Right atrium auricular region (tissue), 2 donors: Measurements from ENCODE around the gene BRWD1. TPM values are rescaled to one million over a fixed set of nuclear protein-coding genes. Genes with fewer than 3 reads are reported as not detected.

Experiments used
- DNase-seq: peaks from one replicate; pipeline ENCODE4 v3.0.0-alpha.2; 2019; ENCODE audit warnings: low spot score
- H3K27ac ChIP-seq, 2 donors: fragments of 200-600 bp; sonication (generic); 1 replicate in 1 of 2; 2 replicates in 1 of 2; pipeline ENCODE4 v1.5.1; 2016 to 2019
- H3K27me3 ChIP-seq, 2 donors: fragments of 200-600 bp; sonication (generic); one replicate each; pipeline versions ENCODE4 v1.5.1 to v1.6.0; 2017 to 2019
- H3K36me3 ChIP-seq: fragments of 200-600 bp; sonication (generic); one replicate; pipeline ENCODE4 v1.5.1; 2016
- H3K4me1 ChIP-seq, 2 donors: fragments of 200-600 bp; sonication (generic); one replicate each; pipeline versions ENCODE4 v1.5.1 to v1.6.0; 2017 to 2019
- H3K4me3 ChIP-seq, 2 donors: fragments of 200-600 bp; sonication (generic); 1 replicate in 1 of 2; 2 replicates in 1 of 2; pipeline ENCODE4 v1.5.1; 2017 to 2019; ENCODE audit warnings: mild to moderate bottlenecking in 1 of 2, moderate library complexity in 1 of 2
- H3K9me3 ChIP-seq, 2 donors: fragments of 200-600 bp; sonication (generic); one replicate each; pipeline ENCODE4 v1.5.1; 2019
- total RNA-seq, 2 donors: library from RNA; depleted of rRNA; stranded (reverse); fragments of >200 nt; gene quantifications; one replicate each; pipeline ENCODE4 v1.1.0, GENCODE V29; 2016
- TF ChIP-seq, protein P1 (sequence below), 2 donors: fragments of 200-600 bp; sonication (generic); IDR thresholded peaks; one replicate each; pipeline ENCODE4 v1.5.1; 2019; ENCODE audit warnings: antibody characterized with exemption in 2 of 2

BRWD1 gene
- total RNA-seq, 2 donors from 2014 or later = 40.6 TPM

GRCh38 chr21:39182016-39182415 lies 131.4 kb downstream of the BRWD1 start:
- no peak for DNase-seq
- H3K4me3 ChIP-seq = peak overlapping the region in 1 of 2 donors; percentile 86
- peaks cover 6% of the 10 kb centered on the region for H3K36me3 ChIP-seq
- TF ChIP-seq, protein P1, sequence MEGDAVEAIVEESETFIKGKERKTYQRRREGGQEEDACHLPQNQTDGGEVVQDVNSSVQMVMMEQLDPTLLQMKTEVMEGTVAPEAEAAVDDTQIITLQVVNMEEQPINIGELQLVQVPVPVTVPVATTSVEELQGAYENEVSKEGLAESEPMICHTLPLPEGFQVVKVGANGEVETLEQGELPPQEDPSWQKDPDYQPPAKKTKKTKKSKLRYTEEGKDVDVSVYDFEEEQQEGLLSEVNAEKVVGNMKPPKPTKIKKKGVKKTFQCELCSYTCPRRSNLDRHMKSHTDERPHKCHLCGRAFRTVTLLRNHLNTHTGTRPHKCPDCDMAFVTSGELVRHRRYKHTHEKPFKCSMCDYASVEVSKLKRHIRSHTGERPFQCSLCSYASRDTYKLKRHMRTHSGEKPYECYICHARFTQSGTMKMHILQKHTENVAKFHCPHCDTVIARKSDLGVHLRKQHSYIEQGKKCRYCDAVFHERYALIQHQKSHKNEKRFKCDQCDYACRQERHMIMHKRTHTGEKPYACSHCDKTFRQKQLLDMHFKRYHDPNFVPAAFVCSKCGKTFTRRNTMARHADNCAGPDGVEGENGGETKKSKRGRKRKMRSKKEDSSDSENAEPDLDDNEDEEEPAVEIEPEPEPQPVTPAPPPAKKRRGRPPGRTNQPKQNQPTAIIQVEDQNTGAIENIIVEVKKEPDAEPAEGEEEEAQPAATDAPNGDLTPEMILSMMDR (IDR thresholded peaks at IDR 0.05) = no peak
- H3K27me3 ChIP-seq = no peaks in the 10 kb centered on the region
- no peaks in the 10 kb centered on the region for H3K9me3 ChIP-seq
- peaks cover 0 to 24% of the 10 kb centered on the region in 2 donors for H3K4me1 ChIP-seq
- H3K27ac ChIP-seq = peak overlapping the region; percentile 94 to 95

- H3K36me3 ChIP-seq = peaks cover 9% of the 10 kb centered on the region
- peaks cover 0 to 24% of the 10 kb centered on the region in 2 donors for H3K4me1 ChIP-seq
- H3K4me3 ChIP-seq = no peak overlapping the region
- no peak overlapping the region for H3K27ac ChIP-seq
- TF ChIP-seq, protein P1 (IDR thresholded peaks at IDR 0.05) = no peak
- no peaks in the 10 kb centered on the region for H3K9me3 ChIP-seq
- H3K27me3 ChIP-seq = no peaks in the 10 kb centered on the region
- no peak for DNase-seq
Measured at GRCh38 chr21:39181205-39181818, 132.1 kb downstream of the BRWD1 start.

DNA sequence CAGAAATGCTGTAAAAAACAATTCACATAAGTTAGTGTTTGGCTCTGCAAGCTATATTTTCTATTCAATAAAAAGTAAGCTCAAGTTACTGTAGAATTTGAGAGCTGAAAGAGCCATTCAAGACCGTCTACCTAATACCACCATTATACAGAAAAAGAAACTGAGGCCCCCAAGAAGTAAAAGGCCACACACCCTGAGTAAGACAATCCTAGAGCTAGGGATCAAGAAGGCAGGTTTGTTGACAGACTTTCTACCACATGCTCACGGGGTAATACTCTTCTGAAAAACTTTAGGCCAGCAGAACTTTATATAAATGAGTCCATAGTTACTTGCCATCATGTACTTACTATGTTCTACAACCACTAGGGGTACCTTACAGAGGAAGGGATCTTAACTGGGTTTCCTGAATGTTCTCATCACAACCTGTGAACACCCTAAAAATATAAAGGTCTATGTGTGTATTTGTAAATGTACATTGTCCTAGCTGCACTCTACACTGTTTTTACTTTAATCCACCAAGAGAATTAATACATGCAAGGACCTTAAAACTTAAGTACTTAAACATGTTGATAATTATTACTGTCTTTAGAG lies 132.9 kb downstream of the BRWD1 start:
- no peak for DNase-seq
- no peaks in the 10 kb centered on the region for H3K9me3 ChIP-seq
- TF ChIP-seq, protein P1 (IDR thresholded peaks at IDR 0.05) = no peak
- no peaks in the 10 kb centered on the region for H3K27me3 ChIP-seq
- H3K4me1 ChIP-seq = peaks cover 0 to 24% of the 10 kb centered on the region in 2 donors
- H3K27ac ChIP-seq = no peak overlapping the region
- no peak overlapping the region for H3K4me3 ChIP-seq
- H3K36me3 ChIP-seq = peaks cover 9% of the 10 kb centered on the region

DNA sequence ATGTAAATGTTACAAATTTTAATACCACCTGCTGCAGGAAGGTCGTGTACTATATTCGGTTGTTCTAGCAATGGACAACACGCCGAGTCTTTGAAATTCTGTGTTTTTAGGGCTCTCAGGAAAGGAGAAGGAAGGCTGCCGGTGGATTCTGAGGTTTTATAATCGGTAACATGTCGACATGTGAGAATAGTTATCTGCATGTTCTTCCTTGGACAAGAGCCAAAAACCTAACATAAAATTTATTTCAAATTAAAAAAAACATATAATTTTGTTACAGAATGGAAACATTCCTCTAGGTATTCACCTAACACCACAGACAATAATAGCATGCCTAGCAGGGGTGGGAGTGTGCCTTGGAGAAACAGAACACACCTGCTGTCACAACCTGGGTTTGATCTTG lies 135.0 kb downstream of the BRWD1 start:
- TF ChIP-seq, protein P1 (IDR thresholded peaks at IDR 0.05) = no peak
- no peaks in the 10 kb centered on the region for H3K9me3 ChIP-seq
- H3K27me3 ChIP-seq = no peaks in the 10 kb centered on the region
- peaks cover 9% of the 10 kb centered on the region for H3K36me3 ChIP-seq
- H3K4me1 ChIP-seq = peaks cover 0 to 15% of the 10 kb centered on the region in 2 donors
- DNase-seq = no peak
- H3K27ac ChIP-seq = no peak overlapping the region
- H3K4me3 ChIP-seq = no peak overlapping the region

DNA sequence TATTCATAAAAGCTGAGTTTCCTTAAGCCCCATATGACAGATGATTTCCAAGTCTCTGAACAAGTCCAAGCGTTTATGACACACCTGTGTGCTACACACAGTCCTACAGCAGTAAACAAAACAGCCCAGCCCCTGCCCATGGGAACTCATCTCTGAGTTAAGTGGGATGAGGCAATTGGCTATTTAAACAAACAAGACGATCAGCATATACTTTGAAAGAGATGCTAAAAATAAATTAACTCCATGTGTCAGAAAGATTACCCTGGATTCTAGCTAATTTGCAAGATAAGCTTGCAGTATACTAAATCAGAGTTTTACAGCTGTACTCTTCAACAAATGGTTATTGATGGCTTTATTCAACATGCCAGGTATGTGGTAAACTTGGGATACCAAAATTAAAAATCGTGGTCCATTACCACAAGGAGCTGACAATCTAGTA lies 137.1 kb downstream of the BRWD1 start:
- peaks cover 9% of the 10 kb centered on the region for H3K36me3 ChIP-seq

More for the DNA sequence above, 137.1 kb downstream of the BRWD1 start:
- TF ChIP-seq, protein P1 (IDR thresholded peaks at IDR 0.05) = no peak
- no peaks in the 10 kb centered on the region for H3K9me3 ChIP-seq
- no peaks in the 10 kb centered on the region for H3K27me3 ChIP-seq
- H3K27ac ChIP-seq = peak overlapping the region in 1 of 2 donors; percentile 6
- no peak overlapping the region for H3K4me3 ChIP-seq
- DNase-seq = no peak
- no peaks in the 10 kb centered on the region for H3K4me1 ChIP-seq
